Activated CD4-positive, alpha-beta T cell treated with anti-CD3 and anti-CD28 coated beads, Interleukin-2, amount 10 ng/mL, durations not matched to agents 7 days and 5 days (primary cell): Measurements from ENCODE around the gene MSN. TPM values are rescaled to one million over a fixed set of nuclear protein-coding genes. Genes with fewer than 3 reads are reported as not detected.

Experiments
- CTCF ChIA-PET: fragments of 350-600 bp; sonication (Branson Sonifier 250); formaldehyde crosslinking; loops from one replicate; lab custom pipeline; 2021; ENCODE audit warnings: antibody characterized with exemption; lab: Charles Lee
- POLR2A ChIA-PET: fragments of 350-600 bp; sonication (Branson Sonifier 250); formaldehyde crosslinking; loops from one replicate; lab custom pipeline; 2021; ENCODE audit warnings: antibody characterized with exemption; lab: Charles Lee
- DNase-seq: peaks from one replicate; pipeline ENCODE4 v3.0.0-alpha.2; 2020
- H3K27ac Mint-ChIP-seq: one replicate; pipeline ENCODE4 v1.8.0; 2021; ENCODE audit warnings: mild to moderate bottlenecking, moderate library complexity, mixed read lengths
- H3K27me3 Mint-ChIP-seq: one replicate; pipeline ENCODE4 v1.8.0; 2021; ENCODE audit warnings: mixed read lengths
- H3K36me3 Mint-ChIP-seq: one replicate; pipeline ENCODE4 v1.8.0; 2021; ENCODE audit warnings: low read depth, mixed read lengths
- H3K4me1 Mint-ChIP-seq: one replicate; pipeline ENCODE4 v1.8.0; 2021; ENCODE audit warnings: mixed read lengths
- H3K4me3 Mint-ChIP-seq: one replicate; pipeline ENCODE4 v1.8.0; 2021; ENCODE audit warnings: mild to moderate bottlenecking, moderate library complexity, mixed read lengths
- H3K9me3 Mint-ChIP-seq: one replicate; pipeline ENCODE4 v1.8.0; 2021; ENCODE audit warnings: mixed read lengths
- total RNA-seq, 2 experiments: library from RNA; stranded (reverse); gene quantifications; one replicate each; pipeline ENCODE4 v1.2.3, GENCODE V29; 2021

Gene MSN
- total RNA-seq, 2 experiments from 2014 or later = 617 to 728 TPM

- peaks cover 2% of the 10 kb centered on the region for H3K4me1 Mint-ChIP-seq
- H3K27ac Mint-ChIP-seq = no peak overlapping the region
- no peak for DNase-seq
- H3K27me3 Mint-ChIP-seq = no peaks in the 10 kb centered on the region
- H3K9me3 Mint-ChIP-seq = no peaks in the 10 kb centered on the region
- H3K4me3 Mint-ChIP-seq = no peak overlapping the region
- peaks cover 4% of the 10 kb centered on the region for H3K36me3 Mint-ChIP-seq
- ChIA-PET CTCF (no interaction called here), POLR2A (no interaction called here)
Measured at GRCh38 chrX:65769564-65770292, 102.3 kb downstream of the MSN start.

DNA sequence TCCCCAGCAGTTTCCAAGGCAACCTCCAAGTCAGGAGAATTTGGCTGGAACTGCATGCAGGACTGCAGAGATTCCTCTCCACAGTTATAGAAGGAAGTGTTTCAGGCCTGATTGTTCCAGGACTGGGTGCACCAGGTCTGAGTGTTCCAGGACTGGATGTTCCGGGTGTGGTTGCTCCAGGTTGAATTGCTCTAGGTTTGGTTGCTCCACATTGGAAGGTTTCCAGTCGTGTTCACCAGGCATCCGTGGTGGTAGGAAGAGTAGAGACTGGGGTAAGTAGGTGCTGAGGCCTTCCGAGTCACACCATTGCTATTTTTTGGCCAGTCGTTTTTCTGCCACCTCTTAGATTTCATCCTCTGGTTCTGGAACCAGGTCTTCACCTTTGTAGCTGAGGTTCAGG is 105.4 kb downstream of the MSN start:
- H3K27me3 Mint-ChIP-seq = no peaks in the 10 kb centered on the region
- CTCF ChIA-PET = no interaction called here

GRCh38 chrX:65781845-65782244 is 114.4 kb downstream of the MSN start:
- DNase-seq = no peak
- Mint-ChIP-seq H3K27ac (no peak overlapping the region), H3K36me3 (peaks cover 5% of the 10 kb centered on the region), H3K9me3 (peaks cover 3% of the 10 kb centered on the region), H3K27me3 (peaks cover 5% of the 10 kb centered on the region), H3K4me3 (no peak overlapping the region), H3K4me1 (peaks cover 25% of the 10 kb centered on the region)
- ChIA-PET POLR2A (no interaction called here), CTCF (interaction anchor here (0.6 kb wide), 1 partner anchor 14 kb away, joined by 3 read pairs; no protein-coding TSS in a partner anchor)

More for the DNA sequence above, 105.4 kb downstream of the MSN start:
- H3K27ac Mint-ChIP-seq = no peak overlapping the region
- POLR2A ChIA-PET = no interaction called here
- H3K9me3 Mint-ChIP-seq = no peaks in the 10 kb centered on the region
- H3K4me1 Mint-ChIP-seq = peaks cover 2% of the 10 kb centered on the region
- no peak for DNase-seq
- no peak overlapping the region for H3K4me3 Mint-ChIP-seq
- peaks cover 4% of the 10 kb centered on the region for H3K36me3 Mint-ChIP-seq

DNA sequence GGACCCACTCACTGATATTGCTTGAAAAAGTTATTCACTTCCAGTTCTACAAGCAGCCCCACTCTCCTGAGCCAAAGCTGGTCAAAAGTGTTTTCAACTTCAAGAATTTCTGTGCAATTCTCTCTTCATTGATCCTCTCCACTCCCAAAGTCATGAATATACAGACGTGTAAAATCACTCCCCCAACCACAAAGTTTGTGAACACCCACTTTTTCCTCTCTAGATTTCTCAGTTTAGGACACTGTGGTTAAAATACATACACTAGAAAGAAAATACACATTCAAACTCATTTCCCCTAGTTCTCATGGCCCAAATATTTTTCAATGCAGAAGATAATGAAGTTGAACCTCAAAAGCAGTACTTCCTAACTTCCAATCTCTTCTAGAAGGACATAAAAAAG is 116.3 kb downstream of the MSN start:
- no peak for DNase-seq
- Mint-ChIP-seq H3K9me3 (no peaks in the 10 kb centered on the region), H3K27me3 (no peaks in the 10 kb centered on the region), H3K36me3 (peaks cover 2% of the 10 kb centered on the region), H3K4me1 (peaks cover 19% of the 10 kb centered on the region), H3K27ac (no peak overlapping the region), H3K4me3 (no peak overlapping the region)
- POLR2A ChIA-PET = no interaction called here
- CTCF ChIA-PET = no interaction called here

Other genes starting within 250 kb of the MSN start
- gene LAS1L, start 132.9 kb upstream of the MSN start, total RNA-seq = 10 to 100 TPM; 43.7 to 44.3 TPM